HG02943 (cell line): ENCODE data around the gene ELP1.
"Not testable (repeated sequence)": the region's sequence is repeated elsewhere in the genome, so short reads cannot be mapped to it uniquely, and the experiment has no call there.

Experiments
- ATAC-seq: cut with Tn5 transposase; IDR thresholded peaks from one replicate; pipeline ENCODE4 v1.9.1; 2021; ENCODE audit warnings: mild to moderate bottlenecking, low read depth, moderate library complexity; ENCODE audit not compliant: unreplicated experiment

Gene ELP1, protein sequence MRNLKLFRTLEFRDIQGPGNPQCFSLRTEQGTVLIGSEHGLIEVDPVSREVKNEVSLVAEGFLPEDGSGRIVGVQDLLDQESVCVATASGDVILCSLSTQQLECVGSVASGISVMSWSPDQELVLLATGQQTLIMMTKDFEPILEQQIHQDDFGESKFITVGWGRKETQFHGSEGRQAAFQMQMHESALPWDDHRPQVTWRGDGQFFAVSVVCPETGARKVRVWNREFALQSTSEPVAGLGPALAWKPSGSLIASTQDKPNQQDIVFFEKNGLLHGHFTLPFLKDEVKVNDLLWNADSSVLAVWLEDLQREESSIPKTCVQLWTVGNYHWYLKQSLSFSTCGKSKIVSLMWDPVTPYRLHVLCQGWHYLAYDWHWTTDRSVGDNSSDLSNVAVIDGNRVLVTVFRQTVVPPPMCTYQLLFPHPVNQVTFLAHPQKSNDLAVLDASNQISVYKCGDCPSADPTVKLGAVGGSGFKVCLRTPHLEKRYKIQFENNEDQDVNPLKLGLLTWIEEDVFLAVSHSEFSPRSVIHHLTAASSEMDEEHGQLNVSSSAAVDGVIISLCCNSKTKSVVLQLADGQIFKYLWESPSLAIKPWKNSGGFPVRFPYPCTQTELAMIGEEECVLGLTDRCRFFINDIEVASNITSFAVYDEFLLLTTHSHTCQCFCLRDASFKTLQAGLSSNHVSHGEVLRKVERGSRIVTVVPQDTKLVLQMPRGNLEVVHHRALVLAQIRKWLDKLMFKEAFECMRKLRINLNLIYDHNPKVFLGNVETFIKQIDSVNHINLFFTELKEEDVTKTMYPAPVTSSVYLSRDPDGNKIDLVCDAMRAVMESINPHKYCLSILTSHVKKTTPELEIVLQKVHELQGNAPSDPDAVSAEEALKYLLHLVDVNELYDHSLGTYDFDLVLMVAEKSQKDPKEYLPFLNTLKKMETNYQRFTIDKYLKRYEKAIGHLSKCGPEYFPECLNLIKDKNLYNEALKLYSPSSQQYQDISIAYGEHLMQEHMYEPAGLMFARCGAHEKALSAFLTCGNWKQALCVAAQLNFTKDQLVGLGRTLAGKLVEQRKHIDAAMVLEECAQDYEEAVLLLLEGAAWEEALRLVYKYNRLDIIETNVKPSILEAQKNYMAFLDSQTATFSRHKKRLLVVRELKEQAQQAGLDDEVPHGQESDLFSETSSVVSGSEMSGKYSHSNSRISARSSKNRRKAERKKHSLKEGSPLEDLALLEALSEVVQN (N-terminal part only)

GRCh38 chr9:108933718-108934322 lies at the start of gene ELP1:
TSS of gene ELP1 (minus strand) at chr9:108934124. CDS start at chr9:108931146, 2,978 bp downstream.
- ATAC-seq = peak; percentile 94

GRCh38 chr9:108980893-108981292 lies 47.0 kb upstream of the ELP1 start:
- ATAC-seq = no peak

- no peak for ATAC-seq
These were observed 44.3 kb upstream of the ELP1 start for GRCh38 chr9:108978205-108978604.

- ATAC-seq = no peak
These were observed 40.0 kb upstream of the ELP1 start for GRCh38 chr9:108973895-108974294.

- ATAC-seq = no peak
These were observed 38.8 kb upstream of the ELP1 start for GRCh38 chr9:108972626-108973209.

DNA sequence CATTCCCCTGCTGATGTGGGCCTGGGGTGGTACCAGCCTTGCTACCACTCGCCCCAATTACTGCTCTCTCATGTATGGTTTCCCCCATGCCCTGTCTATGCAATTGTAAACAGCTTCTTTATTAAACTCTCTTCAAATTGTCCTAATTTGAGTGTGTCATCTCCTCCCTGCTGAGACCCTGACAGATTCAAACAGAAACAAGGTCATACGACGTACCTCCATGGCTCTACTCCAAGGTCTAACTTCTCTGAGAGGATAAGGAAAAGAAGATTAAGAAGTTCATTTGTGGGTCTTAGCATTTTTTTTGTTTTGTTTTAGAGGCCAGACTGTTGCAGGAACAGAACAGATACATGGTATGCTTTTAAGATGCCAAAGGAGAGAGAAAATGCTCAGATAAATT lies 38.3 kb upstream of the ELP1 start:
- no peak for ATAC-seq

DNA sequence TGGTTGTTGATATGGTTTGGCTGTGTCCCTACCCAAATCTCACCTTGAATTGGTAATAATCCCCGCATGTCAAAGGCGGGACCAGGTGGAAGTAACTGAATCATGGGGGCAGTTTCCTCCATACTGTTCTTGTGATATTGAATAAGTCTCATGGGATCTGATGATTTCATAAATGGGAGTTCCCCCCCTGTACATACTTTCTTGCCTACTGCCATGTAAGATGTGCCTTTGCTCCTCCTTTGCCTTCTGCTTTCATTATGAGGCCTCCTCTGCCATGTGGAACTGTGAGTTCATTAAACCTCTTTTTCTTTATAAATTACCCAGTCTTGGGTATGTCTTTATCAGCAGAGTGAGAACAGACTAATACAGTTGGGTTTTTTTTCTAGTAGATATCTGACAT lies 37.5 kb upstream of the ELP1 start:
- ATAC-seq = not testable (repeated sequence)

GRCh38 chr9:108967916-108968315 lies 34.0 kb upstream of the ELP1 start:
- ATAC-seq = no peak

DNA sequence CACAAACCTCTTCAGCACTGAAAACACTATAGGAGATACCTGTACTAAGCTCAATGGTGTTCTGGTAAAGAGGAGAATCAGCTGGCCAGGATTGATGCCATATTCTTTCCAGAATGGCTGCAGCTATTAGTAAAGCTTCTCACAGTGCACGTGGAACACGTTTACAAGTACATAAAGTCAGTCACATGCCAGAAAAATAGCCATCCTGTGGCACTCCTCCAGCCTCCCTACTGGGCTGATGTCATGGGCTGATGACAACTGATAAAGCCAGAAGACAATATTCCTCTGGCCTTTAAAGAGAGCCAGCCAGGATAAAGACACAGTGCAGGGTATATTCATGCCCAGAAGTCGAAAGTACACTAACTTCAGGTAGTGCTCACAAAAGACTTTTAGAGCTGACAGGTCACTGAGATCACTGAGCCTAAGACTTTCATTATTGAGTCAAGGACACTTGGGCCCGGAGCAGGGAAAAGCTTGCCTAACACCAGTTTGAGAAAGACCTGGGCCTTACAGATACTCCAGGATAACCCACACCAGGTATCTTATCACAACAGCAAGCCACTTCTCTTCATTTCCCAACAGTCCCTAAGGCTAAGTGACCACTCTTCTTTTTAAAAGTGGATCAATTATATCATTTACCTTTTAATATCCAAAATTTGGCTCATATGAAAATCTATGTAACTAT lies 29.7 kb upstream of the ELP1 start:
- no peak for ATAC-seq

DNA sequence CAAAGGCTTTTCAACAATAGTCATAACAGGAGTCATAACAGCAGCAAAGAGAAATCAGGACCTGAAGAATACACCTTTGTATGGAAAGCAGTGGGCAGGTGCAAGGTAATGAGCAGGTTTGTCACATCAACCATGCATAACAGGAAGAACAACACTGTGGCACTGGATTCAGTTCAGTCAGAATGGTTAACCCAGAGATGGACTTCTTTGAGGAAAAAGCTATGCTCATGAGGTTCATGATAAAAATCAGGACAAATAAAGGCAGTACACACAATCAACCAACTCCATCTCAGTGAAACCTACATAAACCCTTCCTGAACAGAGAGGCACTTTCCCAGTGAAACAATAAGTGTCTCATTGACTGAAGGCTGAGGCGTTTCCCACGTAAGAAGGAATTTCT lies 27.2 kb upstream of the ELP1 start:
- no peak for ATAC-seq

GRCh38 chr9:108960331-108960730 lies 26.4 kb upstream of the ELP1 start:
- no peak for ATAC-seq

DNA sequence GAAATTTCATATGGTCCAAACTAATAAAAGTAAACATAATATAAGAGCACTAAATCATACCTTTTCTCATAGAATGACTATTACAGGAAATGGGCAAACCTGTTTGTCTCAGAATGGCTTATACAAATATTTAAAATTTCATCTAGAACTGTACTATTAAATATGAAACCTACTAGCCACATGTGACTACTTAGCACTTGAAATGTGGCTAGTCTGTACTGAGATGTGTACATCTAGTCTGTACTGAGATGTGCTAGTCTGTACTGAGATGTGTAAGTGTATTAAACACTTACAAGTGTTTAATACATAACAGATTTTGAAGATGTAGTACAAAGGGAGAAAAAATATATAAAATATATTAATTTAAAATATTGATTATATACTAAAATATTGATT lies 22.7 kb upstream of the ELP1 start:
- ATAC-seq = no peak

DNA sequence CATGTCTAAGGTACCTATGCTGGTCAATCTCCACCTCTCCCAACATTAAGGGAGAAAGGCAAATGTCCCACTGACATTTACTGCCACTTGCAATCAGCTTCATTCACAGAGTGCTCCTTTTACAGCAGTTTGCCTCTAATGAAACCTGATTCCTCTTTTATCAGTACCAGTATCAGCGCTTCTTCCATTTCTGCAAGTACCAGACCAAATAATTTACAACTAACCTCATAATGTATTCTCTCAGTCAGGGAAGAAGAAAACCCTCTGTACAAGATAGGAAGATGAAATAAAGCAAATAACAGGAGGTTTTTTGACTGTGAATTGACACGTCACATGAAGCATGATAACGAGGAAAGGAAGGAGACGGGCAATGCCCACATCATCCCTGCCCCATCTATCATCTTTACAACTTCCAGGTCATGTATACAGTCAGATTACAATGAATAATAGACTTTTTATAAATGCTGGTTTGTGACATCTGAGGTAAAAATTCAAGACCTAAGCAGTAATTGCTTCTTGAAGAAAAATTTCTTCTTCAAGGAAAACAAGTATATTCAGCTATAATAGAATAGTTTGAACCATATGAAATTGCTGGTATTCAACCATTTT lies 22.2 kb upstream of the ELP1 start:
- no peak for ATAC-seq

DNA sequence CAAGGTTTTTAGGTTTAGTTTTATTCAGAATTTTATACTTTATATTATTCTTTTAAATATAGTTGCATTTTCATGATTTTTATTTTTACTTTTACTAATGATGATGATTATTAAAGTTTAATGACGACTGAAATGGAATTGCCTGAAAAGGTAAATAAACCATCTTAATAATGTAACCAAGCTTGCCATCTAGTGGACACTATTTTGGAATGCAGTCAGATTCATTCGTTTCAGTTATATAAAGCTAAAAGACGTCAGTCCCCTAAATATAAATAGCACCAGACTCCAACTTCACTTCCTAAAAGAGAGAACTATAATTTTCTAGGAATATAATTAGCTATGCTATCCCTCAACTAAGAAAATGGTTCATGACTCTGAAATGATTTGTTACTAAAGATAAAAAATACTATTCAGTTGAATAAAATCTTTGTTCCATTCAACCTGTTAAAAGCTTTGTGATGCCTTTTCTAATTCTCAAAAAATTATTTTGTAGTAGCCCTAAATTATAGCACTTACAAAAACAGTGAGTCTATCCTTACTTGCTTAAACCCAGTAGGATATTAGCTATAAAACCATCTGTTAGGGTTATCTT lies 20.2 kb upstream of the ELP1 start:
- no peak for ATAC-seq

GRCh38 chr9:108951578-108951977 lies 17.7 kb upstream of the ELP1 start:
- ATAC-seq = no peak

- no peak for ATAC-seq
These were observed 16.2 kb upstream of the ELP1 start for GRCh38 chr9:108950168-108950567.

- no peak for ATAC-seq
These were observed 6.1 kb upstream of the ELP1 start for GRCh38 chr9:108939975-108940374.

GRCh38 chr9:108937561-108938305 lies 3.8 kb upstream of the ELP1 start:
- no peak for ATAC-seq
